Left renal pelvis (tissue), 4 donors: ENCODE data around the gene PHF2. TPM values are rescaled to one million over a fixed set of nuclear protein-coding genes. Genes with fewer than 3 reads are reported as not detected.
"Not testable (repeated sequence)": the region's sequence is repeated elsewhere in the genome, so short reads cannot be mapped to it uniquely, and the experiment has no call there.

Source experiments
- DNase-seq, 4 donors: peaks; one replicate each; pipeline ENCODE4 v3.0.0-alpha.2; 2013; ENCODE audit warnings: low read depth in 4 of 4, low spot score in 3 of 4
- polyA plus RNA-seq, 4 donors: library from polyadenylated mRNA; unstranded; fragments of 120-200 nt; gene quantifications; one replicate each; pipeline ENCODE4 v1.2.1, GENCODE V29; 2013; ENCODE audit not compliant: insufficient read length in 4 of 4

The PHF2 gene
- polyA plus RNA-seq, 4 donors = 36.8 to 44.5 (median 42.8) TPM

DNA sequence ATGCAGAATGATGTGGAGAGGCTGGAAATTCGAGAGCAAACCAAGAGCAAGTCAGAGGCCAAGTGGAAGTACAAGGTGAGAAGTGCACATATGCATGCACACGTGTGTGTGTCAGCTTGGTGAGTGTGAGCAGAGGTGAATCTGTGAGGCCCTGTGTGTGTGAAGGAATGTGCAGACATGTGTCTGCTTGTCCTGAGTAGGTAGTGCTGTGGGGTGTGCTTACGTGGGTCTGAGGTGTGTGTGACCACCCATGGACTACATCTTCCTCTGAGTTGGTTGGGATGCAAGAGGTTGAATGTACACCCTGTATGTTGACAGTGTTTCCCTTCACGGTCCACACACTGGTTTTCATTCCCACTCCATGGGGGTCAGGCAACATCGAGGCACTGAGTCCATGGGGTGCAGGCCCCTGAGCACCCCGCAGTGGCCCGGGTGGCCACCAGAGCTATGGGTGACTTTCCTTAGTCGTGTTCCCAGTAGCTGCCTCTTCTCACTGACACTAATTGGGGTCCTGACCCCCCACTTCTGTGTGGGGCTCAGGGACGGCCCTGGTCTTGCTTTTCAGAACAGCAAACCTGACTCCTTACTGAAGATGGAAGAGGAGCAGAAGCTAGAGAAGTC is 86.7 kb downstream of the PHF2 start:
- no peak for DNase-seq

DNA sequence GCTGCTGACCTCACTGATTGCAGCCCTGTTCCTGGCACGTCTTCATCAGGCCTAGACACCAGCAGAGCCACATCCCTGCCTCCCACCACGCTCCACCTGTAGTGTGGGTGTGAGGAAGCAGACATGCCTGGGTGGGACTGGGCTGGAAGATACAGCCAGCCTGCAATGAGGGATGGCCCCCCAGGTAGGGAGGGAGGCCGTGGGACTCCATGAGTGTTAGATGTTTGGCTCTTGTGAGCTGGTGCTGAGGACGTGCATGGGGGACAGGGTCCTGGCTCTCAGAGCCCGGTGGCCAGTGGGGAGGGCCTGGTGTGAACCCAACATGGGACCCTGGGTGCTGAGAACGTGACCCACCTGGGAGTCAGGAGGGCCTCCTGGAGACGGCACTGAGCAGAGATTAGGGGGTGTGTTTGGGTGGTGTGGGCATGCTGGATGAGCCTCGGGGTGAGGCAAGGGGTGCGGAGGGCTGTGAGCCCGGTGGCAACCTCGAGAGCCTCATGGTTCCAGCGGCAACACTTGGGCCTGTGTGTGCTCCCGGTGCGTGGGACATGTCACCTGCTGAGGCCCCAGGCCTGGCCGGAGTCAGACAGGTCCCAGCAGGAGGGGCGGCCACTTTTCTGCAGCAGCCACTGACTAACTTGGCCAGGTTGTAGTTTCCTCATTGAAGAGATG is 87.6 kb downstream of the PHF2 start:
- no peak for DNase-seq

DNA sequence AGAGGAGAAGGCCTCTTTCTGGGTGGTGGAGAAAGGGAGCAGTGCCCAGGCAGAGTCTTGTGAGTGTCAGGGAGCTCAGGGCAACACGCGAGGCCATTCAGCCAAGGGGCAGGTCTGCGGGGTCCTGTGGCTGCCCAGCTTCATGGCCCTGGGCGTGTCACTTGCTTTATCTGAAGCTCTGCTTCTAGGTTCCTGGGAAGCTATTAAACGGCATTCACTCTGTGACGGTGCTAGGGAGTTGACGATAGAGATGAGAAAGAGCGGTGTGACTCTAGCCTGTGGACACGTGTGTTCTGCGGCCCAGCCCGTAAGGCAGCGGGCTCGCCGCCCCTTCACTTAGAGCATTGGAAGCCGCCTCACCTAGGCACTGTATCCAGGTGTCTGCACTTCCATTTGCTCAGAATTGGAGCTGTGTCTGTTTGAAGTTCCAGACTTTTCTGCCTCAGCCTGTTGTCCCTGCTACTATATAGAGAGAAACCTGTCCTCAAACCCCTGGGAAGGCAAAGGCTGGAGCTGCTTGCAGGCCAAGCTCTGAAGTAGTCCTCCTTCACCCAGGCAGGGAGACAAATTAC is 88.3 kb downstream of the PHF2 start:
- DNase-seq = no peak

DNA sequence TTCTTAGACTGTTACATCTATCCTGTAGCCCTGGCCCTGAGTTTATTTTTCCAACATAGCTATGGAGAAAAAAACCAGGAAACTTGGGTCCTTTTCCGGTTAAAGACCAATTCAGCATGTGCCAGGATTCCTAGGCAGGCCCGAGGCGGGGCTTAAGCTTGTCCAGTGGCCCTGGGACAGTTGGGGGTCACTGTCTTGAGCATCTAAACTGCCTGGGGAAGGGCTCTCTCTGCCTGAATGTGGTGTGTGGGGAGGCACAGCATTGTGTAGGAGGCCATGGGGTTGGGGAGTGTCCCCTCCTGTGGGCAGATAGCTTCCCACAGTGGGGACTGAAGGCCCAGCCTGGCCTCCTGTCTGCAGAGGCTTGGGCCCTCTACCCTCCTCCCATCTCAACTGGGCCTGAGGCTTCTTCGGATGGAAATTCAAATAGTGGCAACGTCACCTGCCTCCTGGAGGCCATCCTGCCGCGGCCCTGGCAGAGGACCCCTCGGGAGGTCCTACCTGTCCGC is 88.8 kb downstream of the PHF2 start:
- no peak for DNase-seq

DNA sequence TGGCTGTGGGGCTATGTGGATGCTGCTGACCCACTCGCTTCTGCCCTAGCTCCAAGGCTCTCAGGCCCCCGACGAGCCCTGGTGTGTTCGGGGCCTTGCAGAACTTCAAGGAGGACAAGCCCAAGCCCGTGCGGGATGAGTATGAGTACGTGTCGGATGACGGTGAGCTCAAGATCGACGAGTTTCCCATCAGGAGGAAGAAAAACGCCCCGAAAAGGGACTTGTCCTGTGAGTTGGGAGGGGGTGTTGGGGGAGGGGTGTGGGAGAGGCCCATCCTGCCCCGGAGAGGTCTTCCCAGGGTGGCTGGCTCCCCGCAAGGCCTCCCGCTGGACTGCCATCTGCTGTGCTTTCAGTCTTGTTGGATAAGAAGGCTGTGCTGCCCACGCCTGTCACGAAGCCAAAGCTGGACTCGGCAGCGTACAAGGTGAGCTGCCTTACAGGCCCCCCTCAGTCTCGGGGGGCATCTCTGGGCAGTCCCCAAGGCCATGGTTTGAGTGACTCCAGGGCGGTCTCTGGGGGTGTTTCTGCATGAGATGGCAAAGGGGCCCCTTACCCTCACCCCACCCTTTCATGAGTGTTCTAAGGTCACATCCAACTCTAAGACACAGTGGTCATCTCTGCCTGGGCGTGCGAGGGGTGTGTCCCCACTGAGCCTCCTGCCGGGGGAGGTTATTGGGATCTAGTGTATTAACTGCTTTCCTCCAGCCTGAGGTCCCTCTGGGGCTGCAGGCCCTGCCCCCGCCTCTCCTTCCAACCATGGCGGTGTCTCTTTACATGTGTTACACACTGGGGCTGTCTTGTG is 89.5 kb downstream of the PHF2 start:
- DNase-seq = no peak

DNA sequence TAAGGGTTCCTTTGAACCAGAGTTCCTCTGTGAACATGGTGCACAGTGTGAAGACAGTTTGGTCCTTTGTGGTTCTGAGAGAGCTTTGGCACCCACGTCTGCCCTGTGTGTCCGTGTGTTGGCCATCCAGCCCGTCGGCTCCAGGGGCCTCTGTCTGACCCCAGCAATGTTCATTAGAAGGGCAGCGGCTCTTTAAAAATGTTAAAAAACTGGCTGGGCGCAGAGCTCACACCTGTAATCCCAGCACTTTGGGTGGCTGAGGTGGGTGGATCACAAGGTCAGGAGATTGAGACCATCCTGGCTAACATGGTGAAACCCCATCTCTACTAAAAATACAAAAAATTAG is 90.0 kb downstream of the PHF2 start:
- not testable (repeated sequence) for DNase-seq

DNA sequence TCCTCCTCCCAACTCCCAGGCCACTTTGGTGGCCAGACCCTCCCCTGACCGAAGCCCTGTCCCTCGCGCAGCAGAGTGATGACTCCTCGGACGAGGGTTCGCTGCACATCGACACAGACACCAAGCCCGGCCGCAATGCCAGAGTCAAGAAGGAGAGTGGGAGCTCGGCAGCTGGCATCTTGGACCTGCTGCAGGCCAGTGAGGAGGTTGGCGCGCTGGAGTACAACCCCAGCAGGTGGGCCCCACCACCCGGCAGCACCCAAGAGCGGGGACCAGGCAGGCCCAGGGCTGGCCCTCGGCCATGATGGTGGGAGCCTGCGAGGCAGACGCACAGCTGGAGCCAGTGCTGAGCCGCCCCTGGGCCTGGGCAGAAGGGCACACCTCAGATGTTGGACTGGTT is 90.6 kb downstream of the PHF2 start:
- no peak for DNase-seq

DNA sequence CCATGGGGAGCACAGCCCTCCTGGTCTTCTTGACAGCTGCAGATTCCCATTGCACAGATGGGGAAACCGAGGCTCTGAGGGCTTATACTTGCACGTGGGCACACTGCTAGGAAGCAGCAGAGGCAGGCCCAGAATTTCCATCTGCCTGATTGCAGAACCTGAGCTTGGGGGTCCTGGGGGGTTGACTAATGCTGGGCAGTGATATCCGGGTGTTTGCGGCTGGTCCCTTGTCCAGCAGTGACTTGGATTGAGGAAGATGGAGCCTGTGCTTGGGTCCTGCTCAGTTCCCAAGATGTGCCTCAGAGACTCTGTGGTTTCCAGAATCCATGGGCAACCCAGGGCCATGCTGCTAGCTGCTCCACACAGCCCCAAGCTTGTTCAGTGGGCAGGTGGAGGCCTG is 91.2 kb downstream of the PHF2 start:
- no peak for DNase-seq

DNA sequence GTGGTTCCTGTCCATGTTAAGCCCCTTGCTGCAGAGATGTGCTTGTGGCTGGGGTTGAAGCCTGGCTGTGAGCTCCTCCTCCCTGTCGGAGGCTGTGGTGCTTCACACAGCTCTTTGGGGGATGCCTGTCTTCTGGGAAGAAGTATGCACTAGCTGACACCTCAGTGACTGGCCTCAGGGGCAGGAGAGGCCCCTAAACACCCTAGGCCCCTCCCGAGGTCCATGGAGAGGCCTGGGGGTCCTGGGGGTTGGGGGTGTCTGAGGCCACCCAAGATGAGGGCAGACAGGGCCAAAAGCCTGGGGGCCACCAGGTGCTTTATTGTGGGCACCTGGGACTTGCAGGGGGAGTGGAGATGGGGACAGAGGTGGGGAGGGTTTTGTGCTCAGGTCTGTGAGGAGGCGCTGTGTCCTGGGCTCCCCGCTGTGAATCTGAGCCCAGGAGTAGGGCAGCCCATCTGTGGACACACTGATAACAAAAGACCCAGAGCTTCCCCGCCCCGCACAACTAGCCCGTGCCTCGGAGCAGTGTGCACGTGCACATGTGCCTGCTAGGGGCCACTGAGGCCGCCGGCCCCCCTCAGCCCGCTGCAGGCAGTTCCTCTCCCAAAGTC is 92.0 kb downstream of the PHF2 start:
- no peak for DNase-seq

DNA sequence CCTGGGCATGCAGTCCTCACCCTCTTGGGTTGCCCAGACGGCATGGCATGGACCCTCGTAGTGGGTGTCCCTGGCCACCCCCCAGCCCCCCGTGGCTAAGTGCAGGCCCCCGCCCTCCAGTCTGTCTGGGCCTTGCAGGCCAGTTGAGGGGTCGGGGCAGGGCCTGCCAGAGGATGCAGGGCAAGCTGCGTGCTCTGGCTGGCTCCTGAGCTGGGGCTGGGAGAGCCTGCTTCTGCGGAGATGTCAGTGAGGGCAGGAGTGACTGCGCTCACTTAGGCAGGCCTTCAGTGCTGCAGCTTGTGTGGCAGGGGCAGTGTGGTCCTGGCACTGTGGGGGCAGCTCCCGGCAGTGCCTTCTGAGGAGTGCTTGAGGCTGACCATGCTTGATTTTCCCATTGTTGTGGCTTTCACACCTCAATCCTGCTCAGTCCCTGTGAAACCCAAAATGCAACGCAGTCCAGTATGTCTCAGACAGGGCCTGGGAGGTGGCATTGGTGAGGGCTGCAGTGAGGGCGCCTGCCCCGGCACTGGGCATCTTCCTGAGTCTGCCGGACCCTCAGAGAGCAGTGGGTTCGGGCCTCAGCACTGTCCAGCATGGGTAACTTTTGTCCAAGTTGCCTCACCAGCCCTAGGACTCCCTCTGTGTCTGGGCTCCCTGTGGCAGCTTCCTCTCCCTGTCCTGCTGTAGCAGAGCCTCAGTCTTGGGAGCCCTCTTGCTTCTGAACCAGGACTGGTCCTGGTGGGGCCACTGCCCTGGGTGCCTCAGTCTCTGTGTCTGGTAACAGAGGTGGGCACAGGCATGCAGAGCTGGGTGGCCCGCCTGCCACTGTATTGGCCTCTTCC is 93.0 kb downstream of the PHF2 start:
- DNase-seq = no peak

DNA sequence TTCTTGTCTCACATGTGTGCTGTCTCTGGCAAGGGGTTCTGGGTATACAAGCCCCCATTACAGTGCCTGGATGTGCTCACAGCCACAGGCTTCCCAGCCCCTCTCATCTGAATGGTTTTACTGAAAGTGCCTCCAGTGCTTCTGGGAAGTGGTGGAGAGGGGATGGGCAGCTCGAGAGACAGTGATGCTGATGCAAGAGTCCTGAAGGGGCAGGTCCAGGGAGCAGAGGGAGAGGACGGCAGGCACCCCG is 93.5 kb downstream of the PHF2 start:
- DNase-seq = no peak

DNA sequence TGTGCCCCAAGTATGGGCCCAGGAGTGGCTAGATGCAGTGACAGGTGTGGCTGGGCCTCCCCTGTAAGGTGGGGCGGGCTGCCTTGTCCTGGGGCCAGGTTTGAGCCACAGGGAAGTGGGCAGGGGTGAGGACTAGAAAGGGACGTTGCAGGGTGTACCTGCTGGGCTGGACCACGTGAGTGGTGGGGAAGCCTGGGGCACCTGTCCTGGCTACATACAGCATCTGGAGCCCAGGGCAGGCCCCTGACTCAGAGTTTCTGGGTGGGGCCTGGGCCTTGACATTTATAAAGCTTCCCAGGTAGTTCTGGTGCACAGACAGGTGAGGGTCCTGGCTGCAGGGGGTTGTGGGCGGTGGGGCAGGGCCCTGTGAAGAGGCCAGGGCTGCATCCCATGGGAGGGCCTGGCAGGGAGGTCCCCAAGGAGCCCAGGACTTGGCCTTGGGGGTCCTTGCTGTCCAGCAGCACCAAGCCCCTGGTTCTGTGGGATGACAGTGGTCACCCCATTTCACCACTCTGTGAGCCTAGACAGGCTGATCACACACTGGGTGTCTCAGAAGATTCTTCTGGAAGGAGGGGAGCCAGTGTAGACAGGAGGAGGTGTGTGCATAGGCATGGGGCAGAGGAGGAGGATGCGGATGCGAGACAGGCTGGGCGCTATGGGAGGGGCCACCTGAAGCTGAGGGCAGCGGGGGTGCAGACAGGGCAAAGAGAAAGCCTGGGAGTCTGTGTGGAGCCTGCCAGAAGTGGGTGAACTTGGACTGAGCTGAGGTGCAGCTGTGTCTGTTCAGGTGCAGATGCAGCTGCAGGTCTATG is 94.0 kb downstream of the PHF2 start:
- no peak for DNase-seq

DNA sequence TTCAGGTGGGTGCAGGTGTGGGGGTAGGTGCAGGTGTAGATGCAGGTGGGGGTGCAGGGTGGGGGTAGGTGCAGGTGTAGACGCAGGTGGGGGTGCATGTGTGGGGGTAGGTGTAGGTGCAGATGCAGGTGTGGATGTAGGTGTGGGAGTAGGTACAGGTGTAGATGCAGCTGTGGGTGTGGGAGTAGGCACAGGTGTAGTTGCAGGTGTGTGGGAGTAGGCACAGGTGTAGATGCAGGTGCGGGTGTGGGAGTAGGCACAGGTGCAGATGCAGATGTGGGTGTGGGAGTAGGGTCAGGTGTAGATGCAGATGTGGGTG is 94.6 kb downstream of the PHF2 start:
- DNase-seq = no peak

DNA sequence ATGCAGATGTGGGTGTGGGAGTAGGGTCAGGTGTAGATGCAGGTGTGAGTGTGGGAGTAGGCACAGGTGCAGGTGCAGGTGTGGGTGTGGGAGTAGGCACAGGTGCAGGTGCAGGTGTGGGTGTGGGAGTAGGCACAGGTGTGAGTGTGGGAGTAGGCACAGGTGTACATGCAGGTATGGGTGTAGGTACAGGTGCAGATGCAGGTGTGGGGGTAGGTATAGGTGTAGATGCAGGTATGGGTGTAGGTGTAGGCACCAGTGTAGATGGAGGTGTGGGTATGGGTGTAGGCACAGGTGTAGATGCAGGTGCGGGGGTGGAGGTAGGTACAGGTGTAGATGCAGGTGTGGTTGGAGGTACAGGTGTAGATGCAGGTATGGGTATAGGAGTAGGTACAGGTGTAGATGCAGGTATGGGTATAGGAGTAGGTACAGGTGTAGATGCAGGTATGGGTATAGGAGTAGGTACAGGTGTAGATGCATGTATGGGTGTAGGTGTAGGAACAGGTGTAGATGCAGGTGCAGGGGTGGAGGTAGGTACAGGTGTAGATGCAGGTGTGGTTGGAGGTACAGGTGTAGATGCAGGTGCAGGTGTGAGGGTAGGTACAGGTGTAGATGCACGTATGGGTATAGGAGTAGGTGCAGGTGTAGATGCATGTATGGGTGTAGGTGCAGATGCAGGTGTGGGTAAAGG is 96.1 kb downstream of the PHF2 start:
- not testable (repeated sequence) for DNase-seq

DNA sequence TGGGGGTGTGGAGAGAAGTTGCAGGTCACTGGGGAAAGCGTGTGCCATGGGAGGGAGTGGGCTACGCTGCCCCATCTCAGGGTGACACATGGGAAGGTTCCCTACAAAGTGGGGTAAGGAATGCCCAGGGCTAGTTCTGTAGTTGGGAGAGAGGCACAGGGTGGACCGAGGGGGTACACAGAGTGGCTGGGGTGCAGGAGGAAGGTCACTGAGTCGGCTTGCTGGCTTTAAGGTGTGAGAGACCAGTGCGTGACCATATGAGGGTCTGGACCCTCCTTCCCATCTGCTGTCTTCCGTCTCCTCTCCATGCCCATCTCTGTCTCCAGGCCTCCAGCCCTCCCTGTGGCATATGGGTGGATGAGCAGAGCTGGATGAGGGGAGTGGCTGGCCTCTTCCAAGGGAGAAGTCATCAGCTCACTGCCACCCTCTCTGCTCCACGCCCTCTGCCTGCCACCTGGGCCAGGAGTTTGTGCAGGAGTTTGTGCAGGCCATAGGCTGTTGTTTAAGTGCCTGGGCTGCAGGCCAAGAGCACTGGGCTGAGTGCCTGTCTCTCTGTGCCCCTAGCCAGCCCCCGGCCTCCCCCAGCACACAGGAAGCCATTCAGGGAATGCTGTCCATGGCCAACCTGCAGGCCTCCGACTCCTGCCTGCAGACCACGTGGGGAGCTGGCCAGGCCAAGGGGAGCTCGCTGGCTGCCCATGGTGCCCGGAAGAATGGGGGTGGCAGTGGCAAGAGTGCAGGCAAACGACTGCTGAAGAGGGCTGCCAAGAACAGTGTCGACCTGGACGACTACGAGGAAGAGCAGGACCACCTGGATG is 96.8 kb downstream of the PHF2 start:
- DNase-seq = no peak

DNA sequence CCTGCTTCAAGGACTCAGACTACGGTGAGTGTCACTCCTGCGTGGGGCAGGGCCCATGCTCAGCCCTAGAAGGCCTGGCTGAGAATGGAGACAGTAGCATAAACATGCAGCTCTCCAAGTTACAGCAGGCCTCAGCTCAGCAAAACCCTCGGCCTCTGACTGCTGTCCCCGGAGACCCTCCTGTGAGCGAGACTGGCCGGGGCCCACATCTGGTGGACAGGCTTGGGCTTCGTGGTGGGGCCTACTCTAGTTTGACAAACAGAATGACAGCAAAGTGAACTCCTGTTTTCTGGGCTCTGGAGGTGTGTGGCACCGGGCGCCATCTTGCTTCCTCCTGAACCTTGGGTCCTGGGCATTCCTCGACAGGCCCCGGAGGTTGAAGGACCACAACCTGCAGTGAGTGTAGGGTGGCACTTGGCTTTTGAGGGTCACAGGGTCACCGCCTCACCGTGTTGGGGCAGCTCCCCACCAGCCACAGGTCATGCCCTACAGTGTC is 97.5 kb downstream of the PHF2 start:
- no peak for DNase-seq

DNA sequence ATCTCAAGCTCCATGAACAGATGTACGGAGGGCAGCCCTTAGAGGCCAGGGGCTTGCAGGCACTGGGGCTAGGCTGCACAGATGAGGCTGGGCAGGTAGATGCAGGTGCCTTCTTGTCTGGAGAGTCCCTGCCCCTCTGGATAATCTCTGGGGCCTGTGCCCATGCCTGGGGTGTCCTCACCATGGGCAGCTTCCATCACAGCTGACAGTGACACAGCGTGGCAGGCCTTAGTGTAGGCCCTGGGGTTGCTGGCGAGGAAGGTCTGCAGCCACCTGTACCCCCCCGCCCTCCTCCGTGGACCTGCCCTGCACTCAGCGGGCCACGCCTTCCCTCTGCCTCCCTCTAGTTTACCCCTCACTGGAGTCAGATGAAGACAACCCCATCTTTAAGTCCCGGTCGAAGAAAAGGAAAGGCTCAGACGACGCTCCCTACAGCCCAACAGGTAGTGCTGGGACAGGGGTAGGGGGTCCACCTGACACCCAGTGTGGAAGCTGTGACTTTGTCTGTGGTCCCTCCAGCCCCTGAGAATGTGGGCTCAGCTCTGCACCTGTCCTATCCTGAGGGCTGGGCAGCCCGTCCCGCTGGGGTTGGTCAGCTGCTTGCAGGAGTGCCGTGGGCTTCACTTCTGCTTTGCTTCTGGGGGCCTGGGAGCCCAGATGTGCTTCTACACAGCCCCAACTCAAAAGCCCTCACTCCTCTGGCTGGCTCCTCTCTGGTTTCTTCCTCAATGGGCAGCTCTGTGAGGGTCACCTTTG is 98.4 kb downstream of the PHF2 start:
- DNase-seq = no peak
